Lower leg skin (tissue), 3 donors: ENCODE data around the gene SLC10A4.

Experiments
- CTCF ChIP-seq, 3 donors: fragments of 450-650 bp; IDR thresholded peaks; one replicate each; pipeline ENCODE4 v1.5.1; 2016; ENCODE audit warnings: antibody characterized with exemption in 3 of 3, mild to moderate bottlenecking in 3 of 3, moderate library complexity in 2 of 3
- POLR2A ChIP-seq, 2 donors: fragments of 450-650 bp; IDR thresholded peaks; one replicate each; pipeline ENCODE4 v1.6.1; 2016 to 2017; ENCODE audit warnings: antibody characterized with exemption in 2 of 2, mild to moderate bottlenecking in 1 of 2, moderate library complexity in 1 of 2

GRCh38 chr4:48481581-48481980 lies 1.6 kb upstream of the SLC10A4 start:
- TF ChIP-seq CTCF (IDR thresholded peaks at IDR 0.05), result no peak
- no peak for TF ChIP-seq POLR2A (IDR thresholded peaks at IDR 0.05)
